ENCODE data around the gene TMEM223.
"Not testable (repeated sequence)": the region's sequence is repeated elsewhere in the genome, so short reads cannot be mapped to it uniquely, and the experiment has no call there.

TMEM223 gene

GRCh38 chr11:62786318-62787004, 5.3 kb downstream of the TMEM223 start:
- Mint-ChIP-seq H3K36me3 (ENCODE audit: low read depth) (peaks cover 83% of the 10 kb centered on the region), H3K9me3 (no peaks in the 10 kb centered on the region), H3K27ac (peak overlapping the region; percentile 95), H3K4me3 (peak overlapping the region; percentile 95), H3K4me1 (ENCODE audit: low read depth) (peaks cover 40% of the 10 kb centered on the region), H3K27me3 (no peaks in the 10 kb centered on the region)
- intact Hi-C loops (cut with micrococcal nuclease): loop anchor here (1.0 to 2.0 kb wide), 5 partner anchors 18 to 95 kb away; partner anchors contain the start of genes NXF1, STX5 and TEX54

- Mint-ChIP-seq H3K4me3 (no peak overlapping the region), H3K9me3 (no peaks in the 10 kb centered on the region), H3K36me3 (ENCODE audit: low read depth) (peaks cover 83% of the 10 kb centered on the region), H3K4me1 (ENCODE audit: low read depth) (peaks cover 10% of the 10 kb centered on the region), H3K27ac (no peak overlapping the region), H3K27me3 (no peaks in the 10 kb centered on the region)
- intact Hi-C loops (cut with micrococcal nuclease): no loop called here
Measured at GRCh38 chr11:62782753-62783152, 9.1 kb downstream of the TMEM223 start.

- peaks cover 36% of the 10 kb centered on the region for H3K4me1 Mint-ChIP-seq (ENCODE audit: low read depth)
- H3K27ac Mint-ChIP-seq: peak overlapping the region; percentile 70
- H3K36me3 Mint-ChIP-seq (ENCODE audit: low read depth): peaks cover 92% of the 10 kb centered on the region
- H3K9me3 Mint-ChIP-seq: no peaks in the 10 kb centered on the region
- no peaks in the 10 kb centered on the region for H3K27me3 Mint-ChIP-seq
- H3K4me3 Mint-ChIP-seq: no peak overlapping the region
- intact Hi-C loops (cut with micrococcal nuclease): no loop called here
Measured at GRCh38 chr11:62778441-62778840, 13.4 kb downstream of the TMEM223 start.

- H3K4me1 Mint-ChIP-seq (ENCODE audit: low read depth): peaks cover 37% of the 10 kb centered on the region
- intact Hi-C loops (cut with micrococcal nuclease): no loop called here
- peak overlapping the region; percentile 70 for H3K27ac Mint-ChIP-seq
- H3K27me3 Mint-ChIP-seq: no peaks in the 10 kb centered on the region
- no peak overlapping the region for H3K4me3 Mint-ChIP-seq
- peaks cover 83% of the 10 kb centered on the region for H3K36me3 Mint-ChIP-seq (ENCODE audit: low read depth)
- no peaks in the 10 kb centered on the region for H3K9me3 Mint-ChIP-seq
Measured at GRCh38 chr11:62777389-62777788, 14.4 kb downstream of the TMEM223 start.

GRCh38 chr11:62775646-62776045, 16.2 kb downstream of the TMEM223 start:
- H3K36me3 Mint-ChIP-seq (ENCODE audit: low read depth): peaks cover 77% of the 10 kb centered on the region

GRCh38 chr11:62774407-62774806, 17.4 kb downstream of the TMEM223 start:
- Mint-ChIP-seq H3K36me3 (ENCODE audit: low read depth) (peaks cover 68% of the 10 kb centered on the region), H3K27me3 (no peaks in the 10 kb centered on the region), H3K9me3 (no peaks in the 10 kb centered on the region), H3K4me1 (ENCODE audit: low read depth) (peaks cover 59% of the 10 kb centered on the region), H3K4me3 (no peak overlapping the region), H3K27ac (peak overlapping the region; percentile 41)
- intact Hi-C loops (cut with micrococcal nuclease): loop anchor here (5.0 kb wide), 1 partner anchor 47 kb away; the partner anchor contains the start of genes HNRNPUL2 and TTC9C

More at GRCh38 chr11:62775646-62776045, 16.2 kb downstream of the TMEM223 start:
- no peaks in the 10 kb centered on the region for H3K27me3 Mint-ChIP-seq
- peaks cover 47% of the 10 kb centered on the region for H3K4me1 Mint-ChIP-seq (ENCODE audit: low read depth)
- peak overlapping the region; percentile 41 for H3K27ac Mint-ChIP-seq
- no peak overlapping the region for H3K4me3 Mint-ChIP-seq
- intact Hi-C loops (cut with micrococcal nuclease): no loop called here
- no peaks in the 10 kb centered on the region for H3K9me3 Mint-ChIP-seq

- Mint-ChIP-seq H3K4me3 (peak within 1 kb of the TSS; percentile 85), H3K27me3 (no peaks in the 10 kb centered on the region), H3K27ac (peak within 1 kb of the TSS; percentile 96), H3K36me3 (ENCODE audit: low read depth) (peaks cover 61% of the 10 kb centered on the region), H3K9me3 (no peaks in the 10 kb centered on the region), H3K4me1 (ENCODE audit: low read depth) (peaks cover 45% of the 10 kb centered on the region)
- intact Hi-C loops (cut with micrococcal nuclease): loop anchor here (1.0 to 5.0 kb wide), 3 partner anchors 10 to 44 kb away; partner anchors contain the start of genes HNRNPUL2, POLR2G and TTC9C
Measured at GRCh38 chr11:62771144-62772021, 20.4 kb downstream of the TMEM223 start, which contains the start of gene TAF6L. TAF6L (plus strand) TSS chr11:62771396; CDS start chr11:62775784, 4,388 bp downstream.

GRCh38 chr11:62770778-62771143, 21.0 kb downstream of the TMEM223 start:
- Mint-ChIP-seq H3K27ac (peak overlapping the region; percentile 96), H3K36me3 (ENCODE audit: low read depth) (peaks cover 61% of the 10 kb centered on the region), H3K4me3 (peak overlapping the region; percentile 85), H3K4me1 (ENCODE audit: low read depth) (peaks cover 39% of the 10 kb centered on the region), H3K27me3 (no peaks in the 10 kb centered on the region), H3K9me3 (no peaks in the 10 kb centered on the region)
- intact Hi-C loops (cut with micrococcal nuclease): loop anchor here (1.0 to 5.0 kb wide), 3 partner anchors 9 to 43 kb away; partner anchors contain the start of genes HNRNPUL2, POLR2G and TTC9C

GRCh38 chr11:62760867-62761227, 31.0 kb downstream of the TMEM223 start:
- not testable (repeated sequence) for H3K27me3 Mint-ChIP-seq, H3K9me3 Mint-ChIP-seq
- Mint-ChIP-seq H3K36me3 (ENCODE audit: low read depth) (peaks cover 42% of the 10 kb centered on the region), H3K4me1 (ENCODE audit: low read depth) (peaks cover 19% of the 10 kb centered on the region), H3K4me3 (peak overlapping the region; percentile 97), H3K27ac (peak overlapping the region; percentile 95)
- intact Hi-C loops (cut with micrococcal nuclease): loop anchor here (1.0 kb wide), 1 partner anchor 10 kb away; the partner anchor contains the start of gene TAF6L

- no peak overlapping the region for H3K27ac Mint-ChIP-seq
- H3K9me3 Mint-ChIP-seq: no peaks in the 10 kb centered on the region
- no peaks in the 10 kb centered on the region for H3K27me3 Mint-ChIP-seq
- intact Hi-C loops (cut with micrococcal nuclease): no loop called here
- peaks cover 30% of the 10 kb centered on the region for H3K4me1 Mint-ChIP-seq (ENCODE audit: low read depth)
- H3K36me3 Mint-ChIP-seq (ENCODE audit: low read depth): peaks cover 26% of the 10 kb centered on the region
- H3K4me3 Mint-ChIP-seq: no peak overlapping the region
Measured at GRCh38 chr11:62757846-62758788, 33.7 kb downstream of the TMEM223 start.

GRCh38 chr11:62755086-62755615, 36.7 kb downstream of the TMEM223 start:
- intact Hi-C loops (cut with micrococcal nuclease): no loop called here
- no peaks in the 10 kb centered on the region for H3K27me3 Mint-ChIP-seq
- H3K4me1 Mint-ChIP-seq (ENCODE audit: low read depth): peaks cover 24% of the 10 kb centered on the region
- H3K4me3 Mint-ChIP-seq: no peak overlapping the region
- H3K27ac Mint-ChIP-seq: peak overlapping the region; percentile 98
- no peaks in the 10 kb centered on the region for H3K9me3 Mint-ChIP-seq
- peaks cover 28% of the 10 kb centered on the region for H3K36me3 Mint-ChIP-seq (ENCODE audit: low read depth)

GRCh38 chr11:62753736-62754603, 37.8 kb downstream of the TMEM223 start, which contains the start of gene ZBTB3:
ZBTB3 (minus strand) TSS chr11:62754160; CDS start chr11:62753664, 496 bp downstream.
- H3K4me3 Mint-ChIP-seq: peak within 1 kb of the TSS; percentile 92
- peaks cover 34% of the 10 kb centered on the region for H3K4me1 Mint-ChIP-seq (ENCODE audit: low read depth)
- H3K9me3 Mint-ChIP-seq: no peaks in the 10 kb centered on the region
- intact Hi-C loops (cut with micrococcal nuclease): loop anchor here (1.0 to 2.0 kb wide), 2 partner anchors 17 to 26 kb away; partner anchors contain the start of genes TAF6L and TTC9C
- H3K27me3 Mint-ChIP-seq: no peaks in the 10 kb centered on the region
- H3K36me3 Mint-ChIP-seq (ENCODE audit: low read depth): peaks cover 40% of the 10 kb centered on the region
- H3K27ac Mint-ChIP-seq: peak within 1 kb of the TSS; percentile 98

Measured in dendritic cell treated with granulocyte-macrophage colony-stimulating factor and Interleukin-4, amounts not matched to agents 40 ng/mL and 50 ng/mL, for 4 days (primary cell).